GM18498 (cell line): Measurements from ENCODE around the gene BUB1.
"Not testable (repeated sequence)": the region's sequence is repeated elsewhere in the genome, so short reads cannot be mapped to it uniquely, and the experiment has no call there.

Experiments
- ATAC-seq: cut with Tn5 transposase; IDR thresholded peaks from one replicate; pipeline ENCODE4 v1.9.1; 2021; ENCODE audit warnings: mild to moderate bottlenecking, moderate library complexity; ENCODE audit not compliant: unreplicated experiment

Gene BUB1

DNA sequence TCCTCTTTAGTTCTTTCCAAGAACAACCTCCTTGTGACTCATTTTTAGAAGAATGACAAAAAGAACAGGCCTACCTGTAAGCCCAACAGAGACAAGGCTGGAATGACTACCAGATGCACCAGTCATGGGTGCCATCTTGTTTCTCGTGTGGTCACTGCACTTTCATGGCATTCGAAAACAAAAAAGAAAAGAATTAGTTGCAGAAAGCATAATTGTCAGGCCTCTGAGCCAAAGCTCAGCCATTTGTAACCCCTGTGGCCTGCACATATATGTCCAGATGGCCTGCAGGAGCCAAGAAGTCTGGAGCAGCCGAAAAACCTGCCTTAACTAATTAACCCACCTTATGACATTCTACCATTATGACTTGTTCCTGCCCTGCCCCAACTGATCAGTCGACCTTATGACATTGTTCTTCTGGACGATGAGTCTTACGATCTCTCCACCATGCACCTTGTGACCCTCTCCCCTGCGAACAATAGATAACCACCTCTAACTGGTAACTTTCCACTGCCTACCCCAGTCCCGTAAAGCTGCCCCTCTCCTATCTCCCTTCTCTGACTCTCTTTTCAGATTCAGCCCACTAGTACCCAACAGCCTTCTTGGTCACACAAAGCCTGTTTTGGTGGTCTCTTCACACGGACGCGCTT, 13.9 kb upstream of the BUB1 start:
- no peak for ATAC-seq

DNA sequence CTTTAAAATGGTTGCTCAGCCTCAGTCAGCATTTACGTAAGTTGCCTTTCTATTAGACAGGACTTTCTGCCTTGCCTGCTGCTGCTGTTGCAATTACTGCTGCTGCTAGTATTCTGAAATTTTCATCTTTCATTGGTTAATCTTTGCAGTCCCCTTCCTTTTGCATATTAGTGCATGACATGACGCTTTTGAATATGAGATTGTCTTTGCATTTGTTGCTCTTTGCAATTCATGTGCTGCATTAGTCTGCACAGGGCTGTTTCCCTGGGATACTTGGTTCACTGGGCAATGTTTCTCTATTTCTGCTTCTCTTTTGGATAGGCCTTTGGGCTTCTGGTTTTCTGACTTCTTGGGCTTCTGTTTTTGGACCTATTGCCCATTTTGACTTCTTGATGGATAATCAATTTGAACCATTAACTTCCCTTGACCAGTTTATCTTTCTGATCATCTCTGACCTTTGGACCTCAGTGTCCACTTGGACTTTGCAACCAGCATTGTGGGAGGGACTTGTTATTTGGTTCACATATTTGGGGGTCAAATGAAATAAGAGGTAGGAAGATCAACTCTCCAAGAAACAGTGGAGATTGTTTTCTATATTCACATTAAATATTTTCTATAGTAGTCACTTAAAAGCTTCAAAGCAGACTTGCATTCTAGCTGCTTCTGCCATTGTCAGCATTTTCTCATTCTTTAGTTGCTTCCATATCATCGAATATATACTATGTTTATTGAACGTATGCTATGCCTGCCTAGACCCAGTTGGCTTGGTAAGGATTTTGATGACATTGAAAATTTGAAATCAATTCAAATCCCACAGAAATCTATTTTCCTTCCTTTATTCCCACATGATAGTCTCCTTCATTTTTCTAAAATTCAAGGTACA, 12.5 kb upstream of the BUB1 start:
- no peak for ATAC-seq

DNA sequence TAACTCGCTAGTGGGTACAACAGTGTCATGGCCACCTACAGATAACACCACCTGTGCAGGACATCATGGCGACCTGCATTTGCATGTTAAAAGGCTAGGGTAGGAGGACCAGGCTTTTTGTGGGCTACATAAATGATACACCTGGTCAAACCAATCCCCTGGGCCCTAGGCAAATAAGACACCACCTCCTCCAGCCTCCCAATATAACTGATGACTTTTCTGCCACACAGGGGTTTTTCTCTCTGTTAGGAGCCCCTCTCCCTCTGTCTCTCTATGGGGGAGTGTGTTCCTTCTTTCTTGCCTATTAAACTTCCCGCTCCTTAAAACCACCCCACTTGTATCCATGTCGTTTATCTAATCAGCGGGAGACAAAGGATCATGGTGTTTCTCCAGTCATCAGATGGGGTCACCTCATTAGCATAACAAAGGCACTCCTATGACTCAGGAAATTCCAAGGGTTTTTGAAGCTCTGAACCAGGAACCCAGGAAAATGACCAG, 10.8 kb upstream of the BUB1 start:
- no peak for ATAC-seq

DNA sequence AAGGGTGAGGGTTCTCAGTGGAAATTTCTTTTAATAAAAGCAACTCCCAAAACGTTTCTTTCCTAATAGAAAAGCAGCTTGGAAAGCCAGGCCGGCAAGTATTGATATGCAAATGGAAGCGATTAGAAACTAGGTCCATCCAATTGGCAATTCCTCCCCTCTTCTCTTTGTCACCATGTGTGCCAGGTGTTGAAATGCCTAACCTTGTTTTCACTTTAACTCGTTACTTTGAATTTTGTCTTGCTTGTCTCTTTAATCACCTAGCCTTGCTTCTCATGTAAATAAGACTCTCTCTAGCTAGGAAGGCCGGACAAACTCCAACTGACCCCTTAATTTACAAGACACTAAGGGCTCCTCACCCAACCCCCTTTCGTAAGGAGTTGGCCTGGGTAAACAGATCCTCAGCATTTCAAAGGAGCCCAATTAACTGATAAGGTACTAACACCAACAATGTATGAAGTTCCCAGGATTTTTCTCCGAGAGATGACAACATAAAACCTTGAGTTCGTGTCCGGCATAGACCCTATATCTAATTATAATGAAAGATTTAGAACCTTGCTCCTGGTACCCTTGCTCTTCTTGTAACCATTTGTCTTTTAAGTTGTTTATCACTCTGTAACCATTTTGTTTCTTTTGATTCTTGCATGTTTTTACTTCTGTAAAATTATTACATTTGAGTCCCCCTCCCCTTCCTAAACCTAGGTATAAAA, 10.1 kb upstream of the BUB1 start:
- ATAC-seq: not testable (repeated sequence)

DNA sequence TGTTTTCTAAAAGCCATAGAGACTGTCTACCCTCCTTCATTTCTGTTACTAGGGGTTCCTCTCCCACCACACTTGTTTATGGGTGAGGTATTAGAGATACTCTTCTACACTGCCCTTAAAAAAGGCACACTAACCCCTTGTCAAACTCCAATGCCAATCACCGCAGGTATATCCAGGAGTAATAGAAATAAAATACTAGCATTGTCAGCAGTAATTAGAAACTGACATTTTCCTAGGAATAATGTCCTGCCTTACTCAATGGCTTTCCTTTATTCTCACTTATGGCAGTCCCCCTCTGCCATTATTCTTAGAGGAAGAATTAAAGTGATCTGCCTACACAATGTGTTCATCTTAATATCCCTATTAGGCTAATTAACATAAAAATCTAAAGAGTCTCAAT, 5.0 kb upstream of the BUB1 start:
- ATAC-seq: no peak

DNA sequence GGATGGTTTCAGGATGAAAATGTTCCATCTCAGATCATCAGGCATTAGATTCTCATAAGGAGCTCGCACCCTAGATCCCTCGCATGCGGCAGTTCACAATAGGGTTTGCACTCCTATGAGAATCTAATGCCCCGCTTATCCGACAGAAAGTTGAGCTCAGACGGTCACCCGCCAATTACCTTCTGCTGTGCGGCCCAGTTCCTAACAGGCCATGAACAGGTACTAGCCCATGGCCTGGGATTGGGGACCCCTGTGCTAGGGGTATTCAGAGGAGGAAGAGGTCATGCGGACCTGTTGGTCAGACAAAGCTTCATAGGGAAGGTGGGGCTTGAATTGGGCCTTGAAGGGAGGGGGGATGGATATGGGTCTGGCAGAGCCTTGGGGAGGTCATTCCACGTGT, 4.4 kb upstream of the BUB1 start:
- no peak for ATAC-seq

DNA sequence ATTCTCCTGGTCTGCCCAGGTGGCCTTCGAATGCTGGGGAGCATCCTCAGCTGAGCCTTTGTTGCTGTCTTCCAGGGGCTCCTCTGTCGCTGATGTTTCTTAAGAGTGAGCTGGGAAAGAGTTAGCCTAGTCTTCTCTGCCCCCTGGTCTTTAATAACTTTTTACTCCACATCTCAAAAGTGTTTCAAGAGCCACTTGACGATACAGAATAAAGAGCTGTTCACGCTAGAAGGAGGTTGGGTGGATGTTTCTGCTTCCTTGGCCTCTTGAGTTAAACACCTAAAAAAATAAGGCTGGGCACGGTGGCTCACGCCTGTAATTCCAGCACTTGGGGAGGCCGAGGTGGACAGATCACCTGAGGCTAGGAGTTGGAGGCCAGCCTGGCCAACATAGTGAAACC, 2.8 kb upstream of the BUB1 start:
- no peak for ATAC-seq

GRCh38 chr2:110679865-110680264, 2.0 kb upstream of the BUB1 start:
- no peak for ATAC-seq

GRCh38 chr2:110679337-110679707, 1.5 kb upstream of the BUB1 start:
- ATAC-seq: no peak

DNA sequence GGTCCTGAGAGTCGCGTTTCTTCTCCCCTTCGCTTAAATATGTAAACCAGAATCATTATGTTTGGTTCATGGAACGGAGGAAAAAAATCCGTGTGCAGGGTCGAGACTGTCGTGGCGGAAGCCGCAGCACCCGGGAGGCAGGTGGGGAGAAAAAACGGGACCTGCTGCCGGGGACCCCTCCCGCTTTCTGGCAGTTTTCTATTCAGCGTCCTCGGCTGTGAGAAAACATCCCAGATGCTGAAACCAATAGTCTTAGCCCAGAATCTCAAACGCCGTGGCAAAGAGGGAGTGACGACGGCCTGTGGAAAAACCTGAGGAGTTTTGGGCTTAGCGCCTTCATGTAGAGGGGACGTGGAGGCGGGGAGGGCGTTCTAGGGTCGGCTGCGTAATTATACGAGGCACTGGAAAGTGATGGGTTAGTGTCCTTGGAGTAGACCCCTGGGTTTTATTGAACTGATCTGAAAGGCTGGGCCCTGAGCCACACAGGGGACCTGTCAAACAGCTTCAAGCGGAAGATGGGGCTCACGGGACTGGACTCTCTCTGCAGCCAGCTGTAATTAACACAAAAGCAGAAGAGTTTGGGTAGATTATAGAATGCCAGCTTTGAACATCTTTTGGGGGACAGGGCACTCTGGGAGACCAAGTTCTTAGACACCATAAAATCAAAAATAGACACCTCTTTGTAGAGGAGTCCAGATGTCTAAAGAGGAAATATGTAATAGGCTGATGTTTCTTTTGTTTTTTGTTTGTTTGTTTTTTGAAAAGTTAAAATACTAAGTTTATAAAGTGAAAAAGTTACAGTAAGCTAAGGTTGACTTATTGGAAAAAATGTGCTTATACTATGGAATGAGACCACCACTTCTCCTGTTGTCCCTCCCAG, 834 bp upstream of the BUB1 start:
- ATAC-seq: no peak

DNA sequence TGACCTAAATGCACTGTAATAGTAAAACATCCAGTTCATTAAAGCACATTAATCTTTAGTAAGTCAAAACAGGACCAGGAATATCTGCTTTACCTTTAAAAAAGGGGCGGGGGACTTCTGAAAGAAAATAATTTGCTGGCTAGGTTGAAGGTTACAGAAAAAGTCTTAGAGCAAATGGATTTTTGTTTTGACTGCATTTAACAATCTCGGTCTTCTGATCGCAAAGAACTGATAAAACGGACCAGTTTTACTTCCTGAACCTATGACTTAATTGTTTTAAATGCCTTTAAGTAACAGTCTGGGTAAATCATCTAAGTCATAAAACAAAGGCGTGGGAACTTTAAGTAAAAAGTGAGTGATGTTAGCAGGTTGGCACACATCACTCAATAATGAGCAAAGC, 783 bp downstream of the BUB1 start:
- ATAC-seq: no peak

DNA sequence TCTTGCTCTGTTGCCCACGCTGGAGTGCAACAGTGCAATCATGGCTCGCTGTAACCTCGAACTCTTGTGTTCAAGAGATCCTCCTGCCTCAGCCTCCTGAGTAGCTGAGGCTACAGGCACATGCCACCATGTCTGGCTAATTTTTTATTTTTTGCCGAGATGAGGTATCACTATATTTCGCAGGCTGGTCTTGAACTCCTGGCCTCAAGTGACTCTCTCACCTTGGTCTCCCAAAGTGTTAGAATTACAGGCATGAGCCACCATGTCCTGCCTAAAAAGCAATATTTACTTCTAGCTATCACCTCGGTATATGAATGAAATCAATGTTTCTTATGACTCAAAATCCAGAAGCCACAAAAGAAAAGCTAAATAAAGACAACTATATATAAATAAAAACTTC, 2.2 kb downstream of the BUB1 start:
- peak; percentile 4 for ATAC-seq

DNA sequence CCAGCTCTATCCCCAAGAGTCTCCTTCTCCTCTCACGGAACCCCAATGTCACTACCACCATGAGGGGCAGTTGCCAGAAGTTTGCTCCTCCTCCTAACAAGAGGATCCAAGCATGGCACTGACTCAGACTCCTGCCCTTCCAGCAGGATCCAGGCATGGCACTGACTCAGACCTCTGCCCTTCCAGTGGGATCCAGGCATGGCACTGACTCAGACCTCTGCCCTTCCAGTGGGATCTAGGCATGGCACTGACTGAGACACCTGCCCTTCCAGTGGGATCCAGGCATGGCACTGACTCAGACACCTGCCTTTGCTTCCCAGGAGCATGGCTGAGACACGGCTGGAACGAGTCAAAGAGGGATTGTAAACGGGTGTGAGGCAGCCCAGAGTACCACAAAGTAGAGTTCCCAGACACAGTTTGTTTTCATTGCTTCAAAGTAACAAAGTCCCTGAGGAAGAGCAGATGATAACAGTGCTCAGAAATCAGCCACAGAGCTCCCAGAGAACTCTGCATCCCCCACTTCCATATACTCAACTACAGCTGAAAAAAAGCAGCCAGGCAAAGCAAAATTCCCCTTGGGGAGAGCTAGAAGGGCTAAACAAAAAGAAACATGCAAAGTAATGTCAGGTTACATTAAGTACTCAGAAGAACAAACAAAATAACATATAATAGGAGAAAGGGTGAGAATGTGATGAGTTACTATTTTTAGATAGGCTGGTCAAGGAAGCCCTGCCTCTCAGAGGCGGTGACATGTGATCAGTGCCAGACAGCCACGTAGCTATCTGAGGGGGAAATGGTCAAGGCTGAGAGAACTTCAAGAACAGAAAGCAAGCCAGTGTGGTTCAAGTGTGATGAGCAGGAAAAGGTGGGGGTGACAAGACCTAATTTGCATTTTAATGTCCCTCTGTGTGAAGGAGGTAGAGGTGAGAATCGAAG, 3.0 kb downstream of the BUB1 start:
- ATAC-seq: peak; percentile 85

DNA sequence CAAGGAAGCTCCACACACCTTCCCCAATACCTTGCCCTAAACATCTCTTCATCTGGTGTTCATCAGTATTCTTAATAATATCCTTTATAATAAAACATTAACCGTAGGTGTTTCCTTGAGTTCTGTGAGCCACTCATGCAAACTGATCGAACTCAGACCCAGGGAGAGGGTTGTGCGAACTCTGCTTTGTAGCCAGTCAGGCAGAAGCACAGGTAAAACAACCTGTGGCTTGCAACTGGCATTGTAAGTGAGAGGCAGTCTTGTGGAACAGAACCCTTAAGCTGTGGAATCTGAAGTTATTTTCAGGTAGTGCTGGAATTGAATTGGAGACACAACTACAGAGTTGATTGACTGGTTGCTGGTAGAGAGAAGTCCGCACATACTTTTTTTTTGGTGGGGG, 4.7 kb downstream of the BUB1 start:
- no peak for ATAC-seq

DNA sequence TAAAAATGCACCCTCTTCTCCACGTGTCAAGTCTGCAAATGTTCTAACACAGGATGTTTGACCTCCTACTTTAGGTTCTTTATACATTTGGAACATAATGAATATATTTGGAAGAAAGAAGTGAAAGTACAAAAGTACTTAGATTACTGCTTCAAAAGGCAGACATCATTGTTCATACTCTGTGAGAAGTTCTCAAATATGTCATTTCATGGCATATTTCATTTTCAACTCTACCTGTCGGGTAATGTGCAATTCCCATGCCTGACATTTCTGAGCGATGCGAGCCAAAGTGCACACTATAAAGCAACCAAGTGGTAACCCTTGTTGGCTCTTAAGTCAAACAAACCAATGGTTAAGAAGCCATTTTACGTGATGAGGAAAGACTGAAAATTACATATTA, 7.0 kb downstream of the BUB1 start:
- no peak for ATAC-seq

- no peak for ATAC-seq
These were observed 8.8 kb downstream of the BUB1 start for GRCh38 chr2:110669079-110669478.

DNA sequence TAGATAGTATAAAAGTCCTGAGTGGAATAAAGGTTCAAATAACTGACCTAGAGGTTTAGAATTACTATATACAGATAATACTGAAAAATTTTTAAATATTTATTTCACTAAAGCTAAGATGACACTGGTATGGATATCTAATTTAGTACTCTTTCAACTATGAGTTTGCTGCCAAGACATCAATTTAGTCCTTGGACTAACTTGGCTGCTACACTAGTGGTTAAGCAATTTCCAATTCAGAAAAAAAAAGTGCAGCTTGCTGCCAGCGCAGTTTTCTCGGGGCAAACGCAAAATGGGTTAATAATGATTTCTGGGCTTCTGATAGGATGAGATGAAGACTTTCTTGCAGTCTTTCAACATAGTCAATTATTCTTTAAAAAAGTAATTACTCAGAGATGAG, 10.8 kb downstream of the BUB1 start:
- ATAC-seq: no peak

- ATAC-seq: no peak
These were observed 13.7 kb downstream of the BUB1 start for GRCh38 chr2:110664135-110664534.

GRCh38 chr2:110662560-110662959, 15.3 kb downstream of the BUB1 start:
- ATAC-seq: no peak

DNA sequence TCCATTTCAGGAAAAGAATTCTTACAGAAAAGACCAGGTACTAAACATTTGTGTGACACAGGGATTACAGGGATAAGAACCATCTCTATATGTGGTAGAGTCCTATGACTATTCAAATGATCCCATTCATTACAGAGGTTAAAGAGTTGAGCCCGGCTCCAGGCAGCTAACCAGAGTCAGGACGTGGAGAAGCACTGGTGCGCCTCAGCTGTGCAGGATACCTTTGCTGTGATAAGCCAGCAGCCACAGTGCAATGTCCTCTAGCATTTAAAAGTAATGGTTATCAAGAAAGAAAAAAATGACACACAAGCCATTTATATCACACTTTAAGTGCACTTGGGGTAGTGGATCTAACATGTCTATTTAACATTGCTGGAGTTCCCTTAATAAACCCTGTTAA, 17.3 kb downstream of the BUB1 start:
- no peak for ATAC-seq
